ENCODE results near the gene CHPF2. TPM values are rescaled to one million over a fixed set of nuclear protein-coding genes. Genes with fewer than 3 reads are reported as not detected.

CHPF2 gene
- total RNA-seq, 1 donor from 2014 or later, result 31.0 TPM

- no peak for DNase-seq (ENCODE audit: low spot score)
- intact Hi-C loops (cut with DNase I), result no loop called here
Measured at GRCh38 chr7:151202836-151203235, 29.4 kb upstream of the CHPF2 start.

- intact Hi-C loops (cut with DNase I), result no loop called here
- DNase-seq (ENCODE audit: low spot score), result no peak
Measured at GRCh38 chr7:151204383-151205032, 27.8 kb upstream of the CHPF2 start.

GRCh38 chr7:151205730-151206129 lies 26.6 kb upstream of the CHPF2 start:
- DNase-seq (ENCODE audit: low spot score), result no peak
- intact Hi-C loops (cut with DNase I), result no loop called here

- intact Hi-C loops (cut with DNase I), result no loop called here
- no peak for DNase-seq (ENCODE audit: low spot score)
Measured at GRCh38 chr7:151206914-151207313, 25.4 kb upstream of the CHPF2 start.

- intact Hi-C loops (cut with DNase I), result no loop called here
- DNase-seq (ENCODE audit: low spot score), result no peak
Measured at GRCh38 chr7:151207315-151207714, 25.0 kb upstream of the CHPF2 start.

GRCh38 chr7:151207804-151208203 lies 24.5 kb upstream of the CHPF2 start:
- DNase-seq (ENCODE audit: low spot score), result no peak
- intact Hi-C loops (cut with DNase I), result no loop called here

GRCh38 chr7:151208253-151208862 lies 23.9 kb upstream of the CHPF2 start:
- no peak for DNase-seq (ENCODE audit: low spot score)
- intact Hi-C loops (cut with DNase I), result no loop called here

- DNase-seq (ENCODE audit: low spot score), result no peak
- intact Hi-C loops (cut with DNase I), result no loop called here
Measured at GRCh38 chr7:151209588-151209987, 22.7 kb upstream of the CHPF2 start.

- intact Hi-C loops (cut with DNase I), result no loop called here
- DNase-seq (ENCODE audit: low spot score), result no peak
Measured at GRCh38 chr7:151210087-151210854, 22.0 kb upstream of the CHPF2 start, which contains the start of gene H2BK1. Gene H2BK1 (minus strand): TSS chr7:151210488. CDS start chr7:151210318, 170 bp downstream.

GRCh38 chr7:151211155-151211772 lies 21.0 kb upstream of the CHPF2 start:
- no peak for DNase-seq (ENCODE audit: low spot score)
- intact Hi-C loops (cut with DNase I), result no loop called here

GRCh38 chr7:151212626-151213025 lies 19.7 kb upstream of the CHPF2 start:
- intact Hi-C loops (cut with DNase I), result no loop called here
- DNase-seq (ENCODE audit: low spot score), result no peak

- no peak for DNase-seq (ENCODE audit: low spot score)
- intact Hi-C loops (cut with DNase I), result no loop called here
Measured at GRCh38 chr7:151213826-151214225, 18.5 kb upstream of the CHPF2 start.

GRCh38 chr7:151215396-151215795 lies 16.9 kb upstream of the CHPF2 start:
- intact Hi-C loops (cut with DNase I), result no loop called here
- DNase-seq (ENCODE audit: low spot score), result no peak

- no peak for DNase-seq (ENCODE audit: low spot score)
- intact Hi-C loops (cut with DNase I), result no loop called here
Measured at GRCh38 chr7:151218170-151218569, 14.1 kb upstream of the CHPF2 start.

GRCh38 chr7:151223728-151224127 lies 8.6 kb upstream of the CHPF2 start:
- DNase-seq (ENCODE audit: low spot score), result no peak
- intact Hi-C loops (cut with DNase I), result no loop called here

- intact Hi-C loops (cut with DNase I), result no loop called here
- DNase-seq (ENCODE audit: low spot score), result no peak
Measured at GRCh38 chr7:151225948-151226510, 6.3 kb upstream of the CHPF2 start.

GRCh38 chr7:151226560-151226874 lies 5.8 kb upstream of the CHPF2 start:
- intact Hi-C loops (cut with DNase I), result no loop called here
- DNase-seq (ENCODE audit: low spot score), result no peak

- intact Hi-C loops (cut with DNase I), result no loop called here
- DNase-seq (ENCODE audit: low spot score), result peak; percentile 100
Measured at GRCh38 chr7:151226875-151227782, 5.2 kb upstream of the CHPF2 start, which contains the start of gene ABCF2. Gene ABCF2 (minus strand): TSS chr7:151227205. CDS start chr7:151226458, 747 bp downstream.

Data from cardiac septum (tissue), 1 donor.